ENCODE results near the gene KLHL10.

DNA sequence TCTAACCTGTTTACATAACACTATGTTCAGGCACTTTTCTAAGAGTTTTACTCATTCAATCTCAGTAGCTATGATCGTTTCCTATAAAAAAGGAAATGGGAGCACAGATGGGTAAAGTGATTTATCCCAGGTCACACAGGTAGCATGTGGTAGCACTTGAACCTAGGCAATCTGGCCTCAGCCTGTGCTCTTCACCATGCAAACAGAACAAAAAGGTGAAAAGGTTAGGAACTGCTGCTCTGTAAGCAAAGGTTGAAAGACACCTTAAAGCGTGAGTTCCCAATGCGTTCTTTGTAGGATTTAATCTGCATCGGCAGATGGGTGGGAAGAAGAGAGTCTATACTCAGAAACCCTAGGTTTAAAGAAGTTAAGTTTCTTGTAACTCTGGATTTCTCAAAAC is 42.5 kb downstream of the KLHL10 start:
- TF ChIP-seq EZH2phosphoT487 (IDR thresholded peaks at IDR 0.05; ENCODE audit: low read length): no peak
- TF ChIP-seq, protein P1, sequence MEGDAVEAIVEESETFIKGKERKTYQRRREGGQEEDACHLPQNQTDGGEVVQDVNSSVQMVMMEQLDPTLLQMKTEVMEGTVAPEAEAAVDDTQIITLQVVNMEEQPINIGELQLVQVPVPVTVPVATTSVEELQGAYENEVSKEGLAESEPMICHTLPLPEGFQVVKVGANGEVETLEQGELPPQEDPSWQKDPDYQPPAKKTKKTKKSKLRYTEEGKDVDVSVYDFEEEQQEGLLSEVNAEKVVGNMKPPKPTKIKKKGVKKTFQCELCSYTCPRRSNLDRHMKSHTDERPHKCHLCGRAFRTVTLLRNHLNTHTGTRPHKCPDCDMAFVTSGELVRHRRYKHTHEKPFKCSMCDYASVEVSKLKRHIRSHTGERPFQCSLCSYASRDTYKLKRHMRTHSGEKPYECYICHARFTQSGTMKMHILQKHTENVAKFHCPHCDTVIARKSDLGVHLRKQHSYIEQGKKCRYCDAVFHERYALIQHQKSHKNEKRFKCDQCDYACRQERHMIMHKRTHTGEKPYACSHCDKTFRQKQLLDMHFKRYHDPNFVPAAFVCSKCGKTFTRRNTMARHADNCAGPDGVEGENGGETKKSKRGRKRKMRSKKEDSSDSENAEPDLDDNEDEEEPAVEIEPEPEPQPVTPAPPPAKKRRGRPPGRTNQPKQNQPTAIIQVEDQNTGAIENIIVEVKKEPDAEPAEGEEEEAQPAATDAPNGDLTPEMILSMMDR (IDR thresholded peaks at IDR 0.05; ENCODE audit: low read length): no peak
